Measurements from ENCODE around the gene SDK2.

The SDK2 gene

DNA sequence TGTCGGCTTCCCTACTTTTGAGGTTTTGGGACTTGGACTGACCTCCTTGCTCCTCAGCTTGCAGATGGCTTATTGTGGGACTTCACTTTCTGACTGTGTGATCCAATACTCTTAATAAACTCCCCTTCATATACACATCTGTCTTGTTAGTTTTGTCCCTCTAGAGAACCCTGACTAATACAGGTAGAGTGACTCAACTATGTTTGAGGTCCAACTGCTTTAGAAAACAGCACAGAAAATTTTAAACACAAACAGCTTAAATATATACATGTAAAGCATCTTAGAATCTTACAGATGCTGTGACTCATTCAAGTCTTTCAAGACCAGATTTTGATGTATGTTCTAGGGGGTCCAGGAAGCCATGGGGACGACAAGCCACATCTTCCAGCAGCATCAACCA, 11.7 kb downstream of the SDK2 start:
- Mint-ChIP-seq H3K4me3 (no peak overlapping the region), H3K9me3 (no peaks in the 10 kb centered on the region), H3K4me1 (ENCODE audit: low read depth) (no peaks in the 10 kb centered on the region), H3K27me3 (no peaks in the 10 kb centered on the region), H3K36me3 (ENCODE audit: low read depth) (no peaks in the 10 kb centered on the region), H3K27ac (no peak overlapping the region)

DNA sequence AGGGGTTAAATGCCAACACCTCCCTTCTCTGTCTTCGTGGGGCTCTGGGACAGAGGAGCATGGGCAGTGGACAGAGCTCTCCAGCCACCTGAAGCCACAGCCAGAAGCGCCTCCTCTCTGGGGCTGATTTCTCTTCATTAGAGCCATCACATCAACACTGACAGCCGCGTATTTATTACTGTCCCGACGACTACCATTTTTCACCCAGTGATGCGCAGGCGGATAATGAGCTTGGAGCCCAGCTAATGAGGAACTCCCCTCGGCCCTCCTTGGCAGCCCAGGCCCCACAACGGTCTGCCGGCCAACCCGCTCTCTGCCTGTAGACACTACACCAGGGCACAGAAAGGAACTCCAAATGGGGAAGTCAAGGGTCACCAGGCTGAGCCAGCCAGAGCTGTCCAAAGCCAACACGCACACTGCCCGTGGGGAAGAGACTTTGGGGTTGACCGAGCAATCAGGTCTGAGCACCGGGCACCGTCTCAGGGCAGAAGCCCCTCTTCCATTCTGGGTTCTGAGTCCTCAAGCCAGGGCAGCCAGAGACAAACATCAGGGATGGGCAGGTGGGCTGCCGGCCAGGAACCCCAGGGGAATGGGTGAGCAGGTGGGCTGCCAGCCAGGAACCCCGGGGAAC, 13.2 kb downstream of the SDK2 start:
- Mint-ChIP-seq H3K27ac (no peak overlapping the region), H3K9me3 (no peaks in the 10 kb centered on the region), H3K4me1 (ENCODE audit: low read depth) (no peaks in the 10 kb centered on the region), H3K36me3 (ENCODE audit: low read depth) (no peaks in the 10 kb centered on the region), H3K4me3 (no peak overlapping the region), H3K27me3 (no peaks in the 10 kb centered on the region)

DNA sequence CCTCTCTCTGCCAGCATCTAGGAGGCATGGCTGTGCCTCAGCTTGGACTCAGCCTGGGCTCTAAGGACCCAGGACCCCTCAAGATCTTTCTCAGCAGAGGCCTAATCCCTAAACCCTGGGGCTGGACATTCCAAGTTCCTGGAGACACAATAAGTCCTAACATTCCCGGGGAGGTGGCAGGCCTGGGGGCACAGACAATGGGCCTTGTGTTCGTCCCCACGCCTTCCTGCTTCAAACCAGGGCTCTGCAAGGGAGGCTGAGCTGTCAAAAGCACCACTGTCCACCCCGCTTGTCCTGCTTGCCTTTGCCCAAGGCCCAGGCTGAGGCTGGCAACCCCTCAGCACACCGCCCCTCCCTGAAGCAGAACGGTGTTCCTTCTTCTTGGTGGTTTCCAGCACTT, 13.7 kb downstream of the SDK2 start:
- no peaks in the 10 kb centered on the region for H3K27me3 Mint-ChIP-seq
- no peak overlapping the region for H3K4me3 Mint-ChIP-seq
- no peak overlapping the region for H3K27ac Mint-ChIP-seq
- no peaks in the 10 kb centered on the region for H3K4me1 Mint-ChIP-seq (ENCODE audit: low read depth)
- no peaks in the 10 kb centered on the region for H3K9me3 Mint-ChIP-seq
- no peaks in the 10 kb centered on the region for H3K36me3 Mint-ChIP-seq (ENCODE audit: low read depth)

DNA sequence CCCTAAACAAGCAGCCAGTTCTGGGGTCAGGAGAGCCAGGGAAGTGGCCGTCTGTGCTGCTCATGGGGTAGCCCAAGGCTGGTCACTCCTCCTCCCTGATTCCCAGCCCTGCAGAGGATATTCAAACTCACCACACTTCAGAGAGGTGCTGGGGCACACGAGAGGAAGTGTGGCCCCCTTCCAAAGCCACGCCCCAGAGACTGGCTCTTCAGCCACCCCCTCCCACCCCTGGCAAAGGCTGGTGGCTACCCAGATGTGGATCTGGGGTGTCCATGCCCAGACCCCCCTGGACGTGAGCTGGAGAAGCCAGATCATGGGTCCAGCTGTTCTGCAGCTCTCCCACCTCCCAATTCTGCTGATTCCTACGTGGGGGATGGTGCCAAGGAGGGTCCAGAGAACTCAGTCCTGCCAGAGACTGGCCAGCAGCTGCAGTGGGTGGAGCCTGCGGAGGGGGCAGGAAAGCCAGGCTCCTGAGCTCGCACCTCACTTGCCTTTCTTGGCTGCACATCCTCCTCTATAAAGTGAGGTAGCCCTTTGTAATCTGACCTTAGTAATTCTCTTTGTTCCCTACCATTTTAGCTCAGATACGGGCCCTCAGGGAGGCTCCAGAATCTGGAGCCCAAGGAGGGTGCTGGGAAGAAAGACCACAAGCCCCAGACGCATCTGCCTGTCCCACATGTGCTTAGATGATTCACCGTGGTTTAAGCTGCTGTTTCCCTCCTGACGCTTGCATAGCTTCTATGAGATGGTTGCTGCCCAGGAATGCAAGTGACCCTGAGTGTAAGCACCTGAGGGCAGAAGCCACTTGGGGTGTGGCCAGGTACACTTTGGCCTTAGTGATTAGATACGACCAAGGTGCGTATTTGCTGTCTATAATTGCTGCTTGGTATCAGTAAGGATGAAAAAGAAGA, 15.3 kb downstream of the SDK2 start:
- H3K4me1 Mint-ChIP-seq (ENCODE audit: low read depth): no peaks in the 10 kb centered on the region
- no peaks in the 10 kb centered on the region for H3K27me3 Mint-ChIP-seq
- H3K27ac Mint-ChIP-seq: no peak overlapping the region
- H3K9me3 Mint-ChIP-seq: no peaks in the 10 kb centered on the region
- no peak overlapping the region for H3K4me3 Mint-ChIP-seq
- H3K36me3 Mint-ChIP-seq (ENCODE audit: low read depth): no peaks in the 10 kb centered on the region

DNA sequence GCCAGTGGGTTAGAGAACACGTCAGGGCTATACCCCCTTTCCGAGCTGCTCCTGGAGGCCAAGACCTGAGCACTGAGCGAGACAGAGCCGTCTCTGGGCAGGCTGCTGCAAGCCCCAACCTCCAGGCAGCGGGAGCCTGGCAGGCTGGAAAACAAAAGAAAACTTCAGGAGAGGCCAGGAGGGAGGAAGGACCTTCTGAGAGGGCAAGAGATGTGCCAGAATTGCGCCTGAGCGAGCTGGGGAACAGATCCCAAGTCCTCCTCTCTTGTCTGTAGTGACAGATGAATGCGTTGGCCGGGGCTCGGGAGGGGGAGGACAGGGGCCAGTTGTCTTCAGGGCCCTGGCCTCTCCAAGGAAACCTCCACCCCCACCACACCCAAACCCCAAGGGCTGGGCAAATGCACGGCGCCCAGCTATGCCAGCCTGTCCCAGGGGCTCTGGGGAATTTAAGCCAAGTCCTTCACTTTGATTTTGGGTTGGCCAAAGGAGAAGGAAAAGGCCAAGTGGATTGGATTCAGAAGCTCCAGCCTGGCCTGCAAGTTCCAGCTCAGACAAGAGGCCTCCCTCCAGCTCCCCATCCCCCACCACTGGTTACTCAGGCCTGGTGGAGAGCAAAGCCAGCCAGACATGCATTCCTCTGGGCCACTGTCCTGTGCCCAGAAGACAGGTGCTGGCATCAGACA, 18.1 kb downstream of the SDK2 start:
- H3K36me3 Mint-ChIP-seq (ENCODE audit: low read depth): no peaks in the 10 kb centered on the region
- H3K27ac Mint-ChIP-seq: no peak overlapping the region
- H3K4me3 Mint-ChIP-seq: no peak overlapping the region
- no peaks in the 10 kb centered on the region for H3K4me1 Mint-ChIP-seq (ENCODE audit: low read depth)
- H3K9me3 Mint-ChIP-seq: no peaks in the 10 kb centered on the region
- no peaks in the 10 kb centered on the region for H3K27me3 Mint-ChIP-seq

DNA sequence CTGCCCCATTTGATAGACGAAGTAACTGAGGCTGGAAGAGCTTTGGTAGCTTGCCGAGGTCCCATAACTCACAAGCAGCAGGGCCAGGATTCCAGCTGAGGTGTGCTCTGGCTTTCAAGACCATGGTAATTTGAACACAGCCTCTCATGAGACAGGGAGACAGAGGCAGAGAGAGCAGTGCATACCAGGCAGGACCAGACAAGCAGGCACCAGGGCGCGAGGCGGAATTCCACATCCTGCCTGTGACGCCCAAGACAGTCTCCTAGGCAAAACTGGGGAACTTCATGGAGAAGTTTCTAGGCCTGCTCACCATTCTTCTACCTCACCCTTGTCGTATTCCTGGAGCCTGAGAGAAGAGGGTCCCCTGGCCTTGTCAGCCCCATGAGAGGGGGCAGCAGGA, 19.2 kb downstream of the SDK2 start:
- peaks cover 6% of the 10 kb centered on the region for H3K4me1 Mint-ChIP-seq (ENCODE audit: low read depth)
- no peaks in the 10 kb centered on the region for H3K36me3 Mint-ChIP-seq (ENCODE audit: low read depth)
- no peak overlapping the region for H3K27ac Mint-ChIP-seq
- no peaks in the 10 kb centered on the region for H3K9me3 Mint-ChIP-seq
- H3K4me3 Mint-ChIP-seq: no peak overlapping the region
- H3K27me3 Mint-ChIP-seq: no peaks in the 10 kb centered on the region

DNA sequence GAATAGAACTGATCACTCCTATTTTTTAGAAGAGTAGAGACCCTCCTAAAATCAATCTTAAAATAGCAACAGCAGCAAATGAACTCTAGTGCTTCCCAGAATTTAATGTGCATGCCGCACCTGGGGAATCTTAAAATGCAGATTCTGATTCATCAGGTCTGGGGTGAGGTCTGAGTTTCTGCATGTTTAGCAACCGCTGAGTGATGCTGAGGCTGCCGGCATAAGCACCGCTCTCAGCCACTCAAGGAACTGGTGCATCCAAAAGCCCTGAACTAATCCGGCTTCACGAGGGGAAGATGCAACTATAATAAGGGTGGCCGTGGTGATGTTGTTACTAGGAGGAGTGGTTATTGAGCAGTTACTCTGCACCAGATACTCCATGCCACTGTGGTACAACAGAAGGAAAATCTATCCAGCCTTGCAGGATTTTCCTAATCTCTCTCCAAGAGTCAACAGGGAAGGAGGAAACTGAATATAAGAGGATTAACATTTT, 19.7 kb downstream of the SDK2 start:
- Mint-ChIP-seq H3K4me1 (ENCODE audit: low read depth) (peaks cover 8% of the 10 kb centered on the region), H3K36me3 (ENCODE audit: low read depth) (no peaks in the 10 kb centered on the region), H3K27ac (no peak overlapping the region), H3K9me3 (peaks cover 1% of the 10 kb centered on the region), H3K4me3 (no peak overlapping the region), H3K27me3 (no peaks in the 10 kb centered on the region)

DNA sequence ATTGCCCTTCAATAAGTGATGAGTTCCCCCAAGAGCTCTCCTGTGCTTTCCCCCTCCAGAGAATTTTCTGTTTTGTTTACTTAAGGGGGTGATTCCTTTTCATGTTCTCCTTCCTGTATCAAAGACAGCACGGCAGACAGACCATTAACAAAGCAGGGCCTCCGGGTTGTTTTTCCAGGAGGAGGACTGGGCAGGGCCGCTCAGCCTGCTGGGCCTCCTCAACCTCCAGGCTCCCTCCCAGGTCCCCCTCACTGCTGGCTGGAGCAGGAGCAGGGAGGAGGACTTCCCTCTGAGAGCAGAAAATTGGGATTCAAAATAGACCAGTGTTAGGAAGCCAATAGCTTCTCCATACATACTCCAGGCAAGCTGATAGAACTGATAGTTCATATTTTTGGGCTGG, 20.4 kb downstream of the SDK2 start:
- no peaks in the 10 kb centered on the region for H3K36me3 Mint-ChIP-seq (ENCODE audit: low read depth)
- no peak overlapping the region for H3K4me3 Mint-ChIP-seq
- H3K27me3 Mint-ChIP-seq: no peaks in the 10 kb centered on the region
- peaks cover 5% of the 10 kb centered on the region for H3K9me3 Mint-ChIP-seq
- peaks cover 8% of the 10 kb centered on the region for H3K4me1 Mint-ChIP-seq (ENCODE audit: low read depth)
- H3K27ac Mint-ChIP-seq: no peak overlapping the region

DNA sequence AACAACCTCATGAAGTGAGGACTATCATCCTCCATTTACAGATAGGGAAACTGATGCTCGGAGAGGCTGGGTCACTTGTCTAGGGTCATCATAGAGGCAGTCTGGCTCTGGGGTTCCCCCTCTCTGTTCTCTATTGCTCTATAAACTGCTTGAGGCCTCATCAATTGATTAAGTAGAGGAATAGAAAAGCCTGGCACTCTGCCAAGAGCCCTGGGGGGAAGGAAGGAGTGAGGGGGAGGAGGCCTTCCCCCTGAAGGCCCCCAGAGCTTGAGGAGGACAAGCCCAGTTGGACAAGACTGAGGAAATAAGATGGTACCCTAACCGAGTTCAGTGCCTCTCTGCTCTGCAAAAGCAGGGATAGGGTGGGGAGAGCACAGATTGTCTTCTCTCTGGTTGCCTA, 21.0 kb downstream of the SDK2 start:
- Mint-ChIP-seq H3K4me3 (no peak overlapping the region), H3K9me3 (peaks cover 5% of the 10 kb centered on the region), H3K27me3 (no peaks in the 10 kb centered on the region), H3K27ac (no peak overlapping the region), H3K4me1 (ENCODE audit: low read depth) (peaks cover 8% of the 10 kb centered on the region), H3K36me3 (ENCODE audit: low read depth) (no peaks in the 10 kb centered on the region)

DNA sequence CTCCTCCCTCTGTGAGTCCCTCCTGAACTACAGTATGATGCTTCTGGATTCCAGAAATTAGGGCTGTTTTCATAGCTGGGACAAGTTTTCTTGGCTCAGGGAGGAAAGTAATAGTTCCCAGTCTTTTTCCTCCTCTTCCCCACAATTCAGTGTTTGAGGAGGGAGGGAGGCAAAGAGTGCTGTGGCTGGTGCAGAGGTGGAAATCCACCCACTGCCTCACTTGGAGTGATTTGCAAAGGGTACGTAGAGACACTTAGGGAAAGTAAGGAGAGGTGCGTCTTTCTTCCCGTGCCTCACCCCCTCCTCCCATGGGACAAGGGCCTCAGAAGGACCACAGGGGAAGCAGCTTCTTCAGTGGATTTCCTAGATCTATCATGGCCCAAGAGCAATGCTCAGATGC, 21.9 kb downstream of the SDK2 start:
- peaks cover 5% of the 10 kb centered on the region for H3K9me3 Mint-ChIP-seq
- no peaks in the 10 kb centered on the region for H3K36me3 Mint-ChIP-seq (ENCODE audit: low read depth)
- no peak overlapping the region for H3K27ac Mint-ChIP-seq
- H3K27me3 Mint-ChIP-seq: no peaks in the 10 kb centered on the region
- H3K4me1 Mint-ChIP-seq (ENCODE audit: low read depth): peaks cover 8% of the 10 kb centered on the region
- H3K4me3 Mint-ChIP-seq: no peak overlapping the region

DNA sequence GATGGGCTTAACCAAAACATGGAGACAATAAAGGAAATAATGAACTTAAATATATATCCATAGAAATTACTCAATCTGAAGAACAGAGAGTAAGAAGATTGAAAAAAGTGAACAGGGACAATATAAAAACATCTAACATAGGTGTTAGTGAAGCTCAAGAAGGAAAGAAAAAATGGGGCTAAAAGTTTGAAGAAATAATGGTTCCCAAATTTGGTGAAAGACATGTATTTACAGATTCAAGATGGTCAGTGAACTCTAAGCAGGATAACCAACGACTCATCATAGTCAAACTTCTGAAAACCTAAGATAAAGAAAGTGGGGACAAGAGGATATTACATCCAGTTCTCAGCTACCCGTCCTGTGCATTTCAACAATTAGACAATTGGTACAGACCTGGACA, 22.6 kb downstream of the SDK2 start:
- Mint-ChIP-seq H3K27ac (no peak overlapping the region), H3K27me3 (no peaks in the 10 kb centered on the region), H3K4me1 (ENCODE audit: low read depth) (peaks cover 8% of the 10 kb centered on the region), H3K36me3 (ENCODE audit: low read depth) (no peaks in the 10 kb centered on the region), H3K4me3 (no peak overlapping the region), H3K9me3 (peaks cover 5% of the 10 kb centered on the region)

DNA sequence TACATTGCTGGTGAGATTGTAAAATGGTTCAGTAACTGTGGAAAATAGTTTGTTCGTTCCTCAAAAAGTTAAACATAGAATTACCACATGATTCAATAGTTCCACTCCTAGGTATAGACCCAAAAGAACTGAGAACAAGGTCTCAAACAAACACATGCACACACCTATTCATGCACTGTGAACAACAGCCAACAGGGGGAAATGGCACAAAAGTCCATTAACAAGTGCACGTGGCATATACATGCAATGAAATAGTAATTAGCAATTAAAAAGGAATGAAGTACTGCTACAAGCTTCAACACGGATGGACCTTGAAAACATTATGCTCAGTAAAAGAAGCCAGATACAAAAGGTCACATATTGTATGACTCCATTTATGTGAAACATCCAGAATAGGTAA, 23.8 kb downstream of the SDK2 start:
- Mint-ChIP-seq H3K9me3 (peaks cover 5% of the 10 kb centered on the region), H3K27me3 (no peaks in the 10 kb centered on the region), H3K27ac (no peak overlapping the region), H3K4me3 (no peak overlapping the region), H3K36me3 (ENCODE audit: low read depth) (no peaks in the 10 kb centered on the region), H3K4me1 (ENCODE audit: low read depth) (peaks cover 8% of the 10 kb centered on the region)

DNA sequence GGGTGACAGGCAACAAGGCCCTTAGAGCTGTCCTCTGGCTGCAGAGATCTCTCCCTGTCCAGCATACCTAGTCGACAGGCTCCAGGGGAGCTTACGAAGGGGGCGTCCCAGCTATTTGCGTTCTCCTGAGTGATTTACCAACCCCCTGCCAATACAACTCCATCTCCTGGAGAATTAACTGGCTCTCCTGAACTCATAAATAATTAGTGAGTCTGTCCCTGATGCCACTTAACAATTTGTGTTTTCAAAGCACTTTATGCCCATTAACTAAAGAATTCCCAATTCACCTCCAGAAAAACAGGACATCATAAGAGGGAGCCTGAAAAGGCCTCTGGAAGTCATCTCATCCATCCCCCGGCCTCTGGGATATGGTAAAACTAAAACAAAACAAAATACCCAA, 26.7 kb downstream of the SDK2 start:
- Mint-ChIP-seq H3K27ac (no peak overlapping the region), H3K9me3 (peaks cover 5% of the 10 kb centered on the region), H3K36me3 (ENCODE audit: low read depth) (no peaks in the 10 kb centered on the region), H3K4me1 (ENCODE audit: low read depth) (peaks cover 8% of the 10 kb centered on the region), H3K4me3 (no peak overlapping the region), H3K27me3 (no peaks in the 10 kb centered on the region)

DNA sequence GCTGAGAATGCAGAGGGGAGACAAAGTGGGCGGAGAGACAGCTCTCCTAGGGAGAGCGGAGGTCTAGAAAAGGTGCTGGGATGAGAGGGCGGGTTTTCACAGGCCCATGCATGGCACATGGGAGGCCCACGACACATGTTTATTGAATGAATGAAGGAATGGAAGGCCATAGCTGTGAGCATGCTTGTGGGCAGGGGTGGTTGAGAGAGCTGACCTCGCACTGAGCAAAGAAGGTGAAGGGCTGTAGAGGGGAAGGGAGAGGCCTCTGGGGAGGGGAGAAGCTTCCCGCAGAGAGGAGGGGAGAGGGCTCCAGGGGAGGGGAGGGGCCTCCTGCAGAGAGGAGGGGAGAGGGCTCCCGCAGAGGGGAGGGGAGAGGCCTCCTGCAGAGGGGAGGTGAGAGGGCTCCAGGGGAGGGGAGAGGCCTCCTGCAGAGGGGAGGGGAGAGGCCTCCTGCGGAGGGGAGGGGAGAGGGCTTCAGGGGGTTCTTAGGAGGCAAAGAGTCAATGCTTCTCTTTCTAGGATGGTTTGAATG, 27.3 kb downstream of the SDK2 start:
- Mint-ChIP-seq H3K9me3 (peaks cover 5% of the 10 kb centered on the region), H3K27me3 (no peaks in the 10 kb centered on the region), H3K4me3 (no peak overlapping the region), H3K36me3 (ENCODE audit: low read depth) (no peaks in the 10 kb centered on the region), H3K27ac (no peak overlapping the region), H3K4me1 (ENCODE audit: low read depth) (peaks cover 8% of the 10 kb centered on the region)
